SKM-1 treated with dmso at 0.1 percent for 144 hours (cell line): ENCODE data around the gene FAM81B.
A peak's percentile ranks its signal among the peaks of the same experiment; 100 is the strongest.
"Not testable (repeated sequence)": the region's sequence is repeated elsewhere in the genome, so short reads cannot be mapped to it uniquely, and the experiment has no call there.

ENCODE experiments used
- DNase-seq: peaks from one replicate; lab custom pipeline; 2025; ENCODE audit not compliant: unreplicated experiment; lab: John Stamatoyannopoulos, UW

FAM81B gene, protein sequence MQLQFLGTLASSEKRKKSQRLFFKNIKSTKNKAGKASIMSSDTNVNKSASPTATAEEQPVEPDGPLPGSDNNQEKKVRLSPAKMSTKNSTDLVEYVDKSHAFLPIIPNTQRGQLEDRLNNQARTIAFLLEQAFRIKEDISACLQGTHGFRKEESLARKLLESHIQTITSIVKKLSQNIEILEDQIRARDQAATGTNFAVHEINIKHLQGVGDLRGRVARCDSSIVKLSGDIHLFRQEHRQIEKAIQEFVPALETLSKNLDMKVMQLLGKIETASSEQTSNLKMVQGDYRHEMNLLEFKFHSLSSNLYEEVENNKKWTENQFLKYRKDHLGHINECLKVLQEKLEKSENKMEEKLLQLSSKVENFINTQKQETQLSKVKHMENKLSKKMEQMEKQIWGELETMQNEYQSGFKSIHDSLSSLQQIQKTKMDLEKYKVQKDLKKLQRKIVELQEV

DNA sequence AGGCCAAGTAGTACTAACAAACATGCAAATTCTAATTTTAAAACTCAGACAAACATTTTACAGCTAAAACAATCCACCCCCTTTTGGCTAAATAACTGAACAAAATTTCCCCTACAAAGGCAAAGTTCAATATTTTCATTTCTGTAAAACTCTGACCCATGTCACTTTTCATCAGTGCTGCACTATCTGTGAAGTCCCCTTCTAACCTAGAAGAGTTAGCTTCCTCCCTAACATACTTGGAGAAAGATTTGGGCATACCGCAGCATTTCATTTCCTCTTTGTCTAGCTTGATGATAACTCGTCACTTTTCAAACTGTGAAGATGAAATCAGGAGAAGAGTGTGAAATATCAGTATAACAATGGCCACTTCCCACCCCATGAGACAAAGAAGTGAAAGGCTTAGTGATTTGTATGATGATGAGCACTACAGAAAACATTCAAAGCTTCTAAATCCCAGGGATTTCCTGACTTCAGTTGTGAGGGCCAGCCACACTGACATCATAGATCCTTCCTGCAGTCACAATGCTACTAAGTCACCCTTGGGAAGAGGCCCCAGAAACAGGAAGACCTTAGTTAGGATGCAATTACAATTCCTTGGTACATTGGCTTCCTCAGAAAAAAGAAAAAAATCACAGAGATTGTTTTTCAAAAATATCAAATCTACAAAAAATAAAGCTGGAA, at the start of gene FAM81B:
Gene FAM81B, plus strand, starts transcription at position 555 of the 681 bp plus-strand sequence. Its CDS starts 24 bp downstream, at position 579.
- no peak for DNase-seq

DNA sequence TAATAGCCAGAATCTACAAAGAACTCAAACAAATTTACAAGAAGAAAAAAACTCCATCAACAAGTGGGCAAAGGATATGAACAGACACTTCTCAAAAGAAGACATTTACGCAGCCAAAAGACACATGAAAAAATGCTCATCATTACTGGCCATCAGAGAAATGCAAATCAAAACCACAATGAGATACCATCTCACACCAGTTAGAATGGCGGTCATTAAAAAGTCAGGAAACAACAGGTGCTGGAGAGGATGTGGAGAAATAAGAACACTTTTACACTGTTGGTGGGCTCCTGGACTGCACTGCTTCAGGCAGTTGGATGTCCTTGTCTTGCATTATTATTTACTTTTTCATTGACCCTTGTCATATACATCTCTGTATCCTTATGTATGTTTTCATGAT, 49.7 kb upstream of the FAM81B start:
- DNase-seq, result not testable (repeated sequence)

DNA sequence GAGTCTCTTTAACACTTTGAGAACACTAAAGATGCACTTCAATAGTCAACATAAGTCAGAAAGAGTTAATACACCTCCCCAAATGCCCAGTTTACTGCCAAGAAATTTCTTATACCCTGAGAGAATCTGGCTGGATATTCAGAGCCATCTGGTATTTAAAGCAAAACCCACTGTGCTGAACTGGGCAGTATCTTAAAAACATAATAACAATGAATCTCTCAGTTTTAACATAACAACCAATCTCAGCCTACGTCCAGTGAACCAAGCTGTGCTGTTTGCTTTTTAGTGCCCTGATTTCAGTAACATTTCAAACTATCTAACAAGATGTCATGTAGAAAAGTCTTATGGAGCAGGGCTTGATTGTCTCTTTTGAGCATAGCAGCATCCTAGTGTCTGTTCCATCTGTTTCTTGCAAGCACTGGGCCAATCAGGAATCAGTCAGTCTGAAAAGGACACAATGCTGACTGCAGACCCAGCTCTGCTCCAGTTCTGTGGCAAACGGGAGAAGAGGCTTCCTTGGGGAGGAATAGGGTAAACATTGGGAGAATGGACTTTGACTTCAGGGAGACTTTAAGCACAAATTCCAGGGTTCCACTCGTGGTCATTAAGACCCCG, 43.6 kb upstream of the FAM81B start:
- no peak for DNase-seq

DNA sequence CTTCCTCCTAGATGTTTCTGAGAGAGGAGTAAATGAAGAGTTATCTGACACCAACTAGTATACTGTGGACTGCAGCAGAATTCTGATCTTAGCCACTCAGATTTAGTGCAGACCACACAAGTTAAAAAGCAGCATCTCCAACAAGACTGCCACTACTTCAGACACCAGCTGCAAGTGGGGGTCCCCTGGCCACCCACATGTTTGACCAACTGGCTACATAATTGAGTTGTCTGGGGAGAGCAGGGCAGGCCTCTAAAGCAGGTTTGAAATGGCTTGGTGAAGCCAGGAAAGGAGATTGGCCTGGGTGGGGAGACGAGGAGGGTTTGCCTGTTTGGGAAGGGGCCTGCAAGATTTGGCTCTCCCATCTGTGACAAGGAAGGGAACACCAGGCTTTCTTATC, 40.5 kb upstream of the FAM81B start:
- DNase-seq, result no peak

DNA sequence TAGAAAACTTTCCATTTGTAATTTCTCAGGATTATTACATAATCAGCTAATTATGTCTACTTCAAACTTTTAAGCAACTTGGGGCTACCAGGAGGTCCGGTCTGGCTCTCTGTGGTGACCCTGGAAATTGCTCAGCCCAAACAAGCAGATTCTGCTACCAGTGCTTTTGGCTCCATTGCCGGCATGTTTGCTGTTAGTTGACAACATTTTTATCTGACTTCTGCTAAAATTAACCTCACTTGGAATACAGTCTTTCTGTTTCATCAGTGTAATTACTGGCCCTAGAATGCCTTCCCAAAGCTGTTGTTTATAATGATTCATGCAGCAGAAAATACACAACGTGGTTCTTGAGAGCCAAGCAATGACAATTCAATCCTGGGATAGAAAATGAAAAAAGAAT, 38.5 kb upstream of the FAM81B start:
- DNase-seq, result no peak

DNA sequence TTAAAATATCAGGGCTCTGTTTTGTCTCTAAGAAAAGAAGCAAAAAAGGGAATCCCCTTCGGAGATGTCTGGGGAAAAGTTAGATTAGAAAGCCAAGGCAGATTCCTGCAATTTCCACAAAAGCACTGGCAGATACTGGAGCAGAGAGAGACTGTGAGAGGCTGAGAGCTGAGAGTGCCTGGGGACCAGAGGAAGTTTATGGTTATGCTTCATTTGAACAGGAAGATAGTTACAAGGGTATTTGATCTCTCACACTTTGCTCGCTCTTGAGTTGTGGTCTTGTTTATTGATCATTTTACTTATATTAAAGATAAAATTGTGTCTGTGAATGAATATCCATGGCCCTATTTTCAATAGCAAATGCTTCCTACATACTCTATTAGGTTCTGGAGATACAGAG, 32.8 kb upstream of the FAM81B start:
- DNase-seq, result no peak

DNA sequence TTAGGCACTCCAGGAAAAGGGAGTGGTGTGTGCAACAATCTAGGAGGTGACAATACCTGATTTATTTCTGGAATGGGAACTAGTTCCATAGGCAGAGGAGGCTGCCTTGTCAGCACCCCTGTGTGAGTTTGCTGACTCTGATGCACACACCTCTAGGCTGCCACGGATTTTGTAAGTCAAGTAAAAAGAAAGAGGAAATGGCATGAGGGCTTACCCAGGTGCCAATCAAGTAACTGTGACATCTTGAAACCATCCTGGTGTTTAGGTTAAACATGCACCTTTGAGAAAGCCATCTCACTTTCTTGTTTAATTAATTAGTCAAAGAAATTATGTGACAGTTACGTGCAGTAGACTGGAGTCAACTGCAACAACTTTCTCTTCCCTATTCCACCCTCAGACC, 32.3 kb upstream of the FAM81B start:
- DNase-seq, result no peak

DNA sequence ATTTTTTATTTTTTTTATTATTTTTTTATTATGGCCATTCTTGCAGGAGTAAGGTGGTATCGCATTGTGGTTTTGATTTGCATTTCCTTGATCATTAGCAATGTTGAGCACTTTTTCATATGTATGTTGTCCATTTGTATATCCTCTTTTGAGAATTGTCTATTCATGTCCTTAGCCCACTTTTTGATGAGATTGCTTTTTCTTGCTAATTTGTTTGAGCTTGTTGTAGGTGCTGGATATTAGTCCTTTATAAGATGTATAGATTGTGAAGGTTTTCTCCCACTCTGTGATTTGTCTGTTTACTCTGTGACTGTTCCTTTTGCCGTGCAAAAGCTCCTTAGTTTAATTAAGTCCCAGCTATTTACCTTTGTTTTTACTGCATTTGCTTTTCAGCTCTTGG, 30.5 kb upstream of the FAM81B start:
- not testable (repeated sequence) for DNase-seq

DNA sequence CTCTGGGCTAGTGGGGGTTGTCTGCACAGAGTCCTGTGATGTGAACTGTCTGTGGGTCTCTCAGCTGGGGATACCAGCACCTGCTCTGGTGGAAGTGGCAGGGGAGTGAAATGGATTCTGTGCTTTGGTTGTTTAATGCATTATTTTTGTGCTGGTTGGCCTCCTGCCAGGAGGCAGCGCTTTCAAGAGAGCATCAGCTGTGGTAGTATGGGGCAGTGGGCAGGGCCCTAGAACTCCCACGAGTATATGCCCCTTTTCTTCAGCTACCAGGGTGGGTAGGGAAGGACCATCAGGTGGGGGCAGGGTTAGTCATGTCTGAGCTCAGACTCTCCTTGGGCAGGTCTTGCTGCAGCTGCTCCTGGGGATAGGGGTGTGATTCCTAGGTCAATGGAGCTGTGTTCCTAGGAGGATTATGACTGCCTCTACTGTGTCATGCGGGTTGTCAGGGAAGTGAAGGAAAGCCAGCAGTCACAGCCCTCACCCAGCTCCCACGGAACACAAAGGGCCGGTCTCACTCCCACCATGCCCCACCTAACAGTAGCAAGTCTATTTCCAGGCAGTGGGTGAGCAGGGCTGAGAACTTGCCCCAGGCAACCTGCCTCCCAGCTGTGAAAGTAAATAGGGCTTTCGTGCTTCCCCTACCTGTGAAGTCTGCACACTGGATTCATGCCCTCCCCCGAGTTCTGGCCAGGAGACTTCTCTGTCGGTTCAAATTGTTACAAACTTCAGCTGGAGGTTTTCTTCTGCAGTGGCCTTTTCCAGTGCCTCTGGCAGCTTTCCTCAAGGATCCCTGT, 25.7 kb upstream of the FAM81B start:
- no peak for DNase-seq

DNA sequence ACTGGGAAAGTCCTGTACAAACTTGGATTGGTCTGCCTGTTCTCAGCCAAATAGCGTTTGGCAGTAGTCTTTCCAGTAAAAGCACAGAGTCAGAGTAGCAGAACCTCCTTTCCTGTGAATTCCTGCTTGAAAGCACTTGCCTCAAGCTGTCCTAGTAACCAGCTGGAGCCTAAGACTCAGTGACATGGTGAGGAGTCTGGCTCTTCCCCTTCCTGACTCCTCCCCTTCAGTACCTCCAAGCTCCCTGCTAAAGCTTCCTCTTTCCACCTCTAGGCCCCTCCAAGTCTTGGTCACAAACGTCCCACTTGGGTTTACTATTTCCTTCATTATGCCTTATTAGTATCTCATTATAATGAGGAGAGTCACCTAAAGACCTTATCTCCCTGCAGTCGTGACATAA, 21.4 kb upstream of the FAM81B start:
- peak; percentile 27 for DNase-seq

DNA sequence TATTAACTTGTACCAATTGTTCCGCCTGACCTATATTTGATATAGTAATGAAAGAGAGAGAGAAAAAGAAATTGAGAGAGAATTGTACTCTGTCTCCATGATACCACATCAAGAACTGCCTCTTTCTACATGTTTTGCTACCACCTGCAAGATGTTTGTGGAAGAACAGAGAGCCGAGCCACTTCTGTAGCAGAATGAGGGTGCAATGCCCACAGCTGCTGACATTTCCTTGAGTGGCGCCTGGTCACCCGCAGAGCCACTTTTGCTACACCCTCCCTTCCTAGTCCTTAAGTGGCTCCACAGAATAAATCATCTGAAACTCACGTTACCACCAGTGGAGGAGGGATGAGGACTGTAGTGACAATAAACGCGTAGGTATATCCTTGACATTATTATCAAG, 17.1 kb upstream of the FAM81B start:
- no peak for DNase-seq

DNA sequence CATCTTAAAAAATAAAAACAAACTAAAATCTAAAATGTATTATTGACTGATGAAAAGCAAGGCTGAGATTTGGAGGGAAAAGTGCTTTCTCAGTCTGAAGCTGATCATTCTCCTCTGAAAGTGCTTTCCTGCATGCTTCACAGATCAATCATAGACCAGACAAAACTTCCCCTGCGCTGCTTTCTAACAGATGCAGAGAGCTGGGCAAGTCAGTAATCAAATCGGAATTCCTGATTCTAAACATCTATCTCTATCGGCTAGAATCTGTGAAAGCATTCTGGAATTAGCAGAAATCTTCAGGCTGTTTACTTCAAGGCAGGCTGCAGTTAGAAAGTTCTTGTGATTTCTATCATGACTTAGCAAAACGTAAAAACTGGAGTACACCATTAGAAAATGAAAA, 15.6 kb upstream of the FAM81B start:
- no peak for DNase-seq

DNA sequence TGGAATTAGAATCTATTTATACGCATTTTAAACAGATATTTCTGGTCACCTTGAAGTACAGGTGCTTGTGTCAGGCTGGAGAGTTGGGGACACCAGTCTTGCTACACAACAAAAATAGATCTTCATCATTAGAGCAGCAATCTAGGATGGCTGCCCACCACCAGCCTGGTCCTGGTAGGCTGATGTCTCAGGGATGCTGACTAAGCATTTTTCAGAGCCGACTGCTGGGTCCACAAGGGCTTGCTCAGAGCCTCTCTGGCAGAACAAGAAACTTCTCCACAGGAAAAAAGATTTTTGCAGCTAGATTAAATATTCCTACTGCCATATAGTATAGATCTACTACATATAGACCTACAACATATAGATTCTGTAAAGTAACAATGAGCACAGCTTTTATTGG, 12.0 kb upstream of the FAM81B start:
- DNase-seq, result no peak

DNA sequence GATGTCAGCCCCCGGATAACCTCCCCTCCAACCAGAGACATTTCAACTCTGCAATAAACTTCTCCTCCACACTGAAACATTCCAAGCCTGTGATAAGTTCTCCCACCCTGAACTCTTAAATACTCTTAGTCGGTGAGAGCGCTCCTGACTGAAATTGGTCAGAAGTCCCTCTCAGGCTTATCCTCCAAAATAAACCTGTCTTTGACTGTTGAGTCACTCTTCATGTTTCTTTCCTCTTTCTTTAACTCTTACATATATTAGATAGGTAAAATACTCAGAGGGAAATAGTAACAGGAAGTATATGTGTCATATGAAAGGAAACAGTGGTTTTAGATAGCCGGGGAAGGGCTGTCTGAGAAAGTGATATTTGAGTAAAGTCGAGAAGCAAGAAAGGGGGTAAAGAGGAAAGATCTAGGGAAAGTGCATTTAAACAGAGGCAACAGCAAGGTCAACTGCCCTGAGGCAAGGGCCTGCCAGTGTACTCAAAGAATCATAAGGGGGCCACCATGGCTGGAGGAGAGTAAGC, 11.0 kb upstream of the FAM81B start:
- no peak for DNase-seq

DNA sequence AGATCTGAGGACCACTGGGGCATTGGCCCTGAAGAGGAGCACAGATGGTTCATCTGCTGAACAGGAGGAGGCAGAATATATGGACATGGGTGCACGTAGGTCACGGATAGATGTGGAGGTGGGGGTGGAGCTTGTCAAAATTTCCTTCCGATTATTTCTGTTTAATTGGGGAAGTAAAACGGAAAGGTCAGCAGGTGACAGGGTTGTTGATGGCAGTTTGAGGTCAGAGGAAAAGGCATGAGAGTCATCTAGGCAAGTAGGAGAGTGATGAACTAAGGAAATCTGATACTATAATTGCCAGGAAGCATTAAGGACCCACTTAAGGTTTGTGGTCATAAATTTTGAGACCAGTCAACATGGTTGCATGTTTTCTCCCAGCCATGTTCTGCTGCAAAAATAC, 8.4 kb upstream of the FAM81B start:
- DNase-seq, result no peak

DNA sequence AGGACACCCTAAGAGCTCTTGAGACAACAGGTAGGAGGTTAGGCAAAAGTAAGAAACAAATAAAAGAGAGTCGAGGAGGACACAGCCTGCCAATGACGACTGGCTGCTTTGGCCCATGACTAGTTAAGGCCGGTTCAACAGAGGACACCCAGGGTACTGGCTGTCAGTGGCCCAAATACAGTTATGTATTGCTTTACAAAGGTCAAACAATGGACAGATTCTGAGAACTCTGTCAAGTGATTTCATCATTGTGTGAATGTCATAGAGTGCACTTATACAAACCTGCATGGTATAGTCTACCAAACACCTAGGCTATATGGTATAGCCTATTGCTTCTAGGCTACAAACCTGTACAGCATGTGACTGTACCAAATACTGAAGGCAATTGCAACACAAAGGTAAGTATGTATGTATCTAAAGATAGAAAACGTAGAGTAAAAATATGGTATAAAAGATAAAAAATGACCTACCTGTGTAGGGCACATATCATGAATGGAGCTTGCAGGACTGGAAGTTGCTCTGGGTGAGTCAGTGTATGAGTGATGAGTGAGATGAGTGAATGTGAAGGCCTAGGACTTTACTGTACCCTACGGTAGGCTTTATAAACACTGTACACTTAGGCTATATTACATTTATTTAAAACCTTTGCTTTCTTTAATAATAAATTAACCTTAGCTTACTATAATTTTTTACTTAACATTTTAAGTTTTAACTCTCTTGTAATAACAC, 6.5 kb upstream of the FAM81B start:
- no peak for DNase-seq

DNA sequence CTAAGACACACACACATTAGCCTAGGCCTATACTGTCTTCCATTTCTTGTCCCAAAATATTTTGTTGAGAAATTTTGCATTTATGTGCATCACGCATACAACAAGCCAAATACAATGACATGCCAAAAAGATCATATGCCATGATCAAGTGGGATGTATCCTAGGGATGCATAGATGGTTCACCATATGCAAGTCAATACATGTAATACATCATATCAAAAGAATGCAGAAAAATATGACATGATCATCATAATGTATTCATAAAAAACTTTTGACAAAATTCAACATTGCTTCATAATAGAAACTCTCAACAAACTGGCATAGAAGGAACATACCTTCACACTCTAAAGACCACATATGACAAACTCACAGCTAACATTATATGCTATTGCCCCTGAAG, 5.8 kb upstream of the FAM81B start:
- DNase-seq, result no peak

DNA sequence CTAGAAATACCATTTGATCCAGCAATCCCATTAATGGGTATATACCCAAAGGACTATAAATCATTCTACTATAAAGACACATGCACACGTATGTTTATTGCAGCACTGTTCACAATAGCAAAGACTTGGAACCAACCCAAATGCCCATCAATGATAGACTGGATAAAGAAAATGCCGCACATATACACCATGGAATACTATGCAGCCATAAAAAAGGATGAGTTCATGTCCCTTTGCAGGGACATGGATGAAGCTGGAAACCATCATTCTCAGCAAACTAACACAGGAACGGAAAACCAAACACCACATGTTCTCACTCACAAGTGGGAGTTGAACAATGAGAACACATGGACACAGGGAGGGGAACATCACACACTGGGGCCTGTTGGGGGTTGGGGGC, 799 bp downstream of the FAM81B start:
- DNase-seq, result not testable (repeated sequence)

DNA sequence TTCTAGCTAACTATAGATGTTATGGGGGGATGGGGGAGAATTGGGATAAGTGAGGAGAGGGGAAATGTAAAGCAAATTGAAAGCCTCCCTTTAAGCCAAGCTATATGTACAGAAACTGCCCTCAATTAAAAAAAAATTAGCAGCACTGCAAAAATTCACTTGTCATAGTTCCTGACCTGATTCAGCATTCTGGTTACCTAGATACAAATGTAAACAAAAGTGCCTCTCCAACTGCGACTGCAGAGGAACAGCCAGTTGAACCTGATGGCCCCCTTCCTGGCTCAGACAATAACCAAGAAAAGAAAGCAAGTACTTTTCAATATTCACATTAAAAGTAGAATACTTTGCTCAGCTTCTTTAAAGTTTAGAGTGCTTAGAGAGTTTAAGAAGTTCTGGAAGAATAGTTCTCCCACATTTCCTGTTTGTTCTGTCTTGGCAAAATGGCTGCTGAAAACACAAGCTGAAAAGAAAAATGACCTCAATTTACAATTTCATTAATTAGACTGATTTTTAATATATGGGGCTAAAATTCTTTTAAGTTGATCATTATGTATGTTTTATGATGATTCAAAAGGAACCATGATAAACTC, 1.5 kb downstream of the FAM81B start:
- DNase-seq, result peak; percentile 4

DNA sequence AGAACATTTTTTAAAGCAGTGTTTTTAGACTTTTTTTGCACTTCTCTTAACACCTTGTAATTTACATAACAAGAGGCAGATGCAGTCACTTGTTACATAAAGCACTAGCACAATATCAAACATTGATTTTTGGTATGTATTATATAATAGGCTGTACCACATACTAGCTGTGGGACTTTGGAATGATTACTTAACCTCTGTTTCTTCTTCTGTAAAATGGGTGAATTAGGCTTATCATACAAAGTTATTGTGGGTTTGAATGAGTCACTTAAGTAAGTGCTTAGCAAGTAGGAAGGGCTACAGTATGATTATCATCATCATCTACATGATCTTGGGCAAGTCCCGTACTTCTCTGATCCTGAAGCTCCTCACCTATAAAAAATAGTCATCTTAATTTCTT, 2.1 kb downstream of the FAM81B start:
- DNase-seq, result no peak
